HG03066 (cell line): ENCODE results near the gene PSRC1.

ENCODE experiments used
- ATAC-seq: cut with Tn5 transposase; IDR thresholded peaks from one replicate; pipeline ENCODE4 v1.9.1; 2021; ENCODE audit warnings: low read depth; ENCODE audit not compliant: unreplicated experiment

Gene PSRC1

DNA sequence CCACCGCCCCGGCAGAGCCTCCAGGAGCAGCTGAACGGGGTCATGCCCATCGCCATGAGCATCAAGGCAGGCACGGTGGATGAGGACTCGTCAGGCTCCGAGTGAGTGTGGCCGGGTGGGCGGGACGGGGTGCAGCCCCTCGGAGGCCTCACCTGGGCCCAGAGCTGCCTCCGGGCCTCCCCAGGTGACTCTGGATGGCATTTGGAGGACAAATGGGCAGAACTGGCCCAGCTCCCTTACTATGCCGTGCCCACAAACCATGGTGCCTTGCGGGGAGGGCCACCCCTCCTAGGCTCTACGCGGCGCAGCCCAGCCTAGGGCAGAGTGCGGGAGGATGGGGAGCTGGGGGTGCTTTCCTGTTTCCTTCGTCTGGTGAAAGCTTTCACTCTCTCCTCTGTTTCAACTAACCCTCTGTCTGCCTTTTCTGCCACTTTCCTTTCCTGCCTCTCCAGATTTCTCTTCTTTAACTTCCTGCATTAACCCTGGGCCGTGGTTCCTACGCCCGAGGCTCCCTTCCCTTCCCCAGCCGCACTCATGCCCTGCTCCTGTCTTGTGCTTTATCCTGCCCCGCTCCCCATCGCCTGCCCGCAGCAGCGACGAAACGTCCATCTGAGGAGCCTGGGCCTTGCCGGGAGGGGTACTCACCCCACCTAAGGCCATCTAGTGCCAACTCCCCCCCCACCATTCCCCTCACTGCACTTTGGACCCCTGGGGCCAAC, 9.2 kb downstream of the PSRC1 start:
- ATAC-seq, result no peak

DNA sequence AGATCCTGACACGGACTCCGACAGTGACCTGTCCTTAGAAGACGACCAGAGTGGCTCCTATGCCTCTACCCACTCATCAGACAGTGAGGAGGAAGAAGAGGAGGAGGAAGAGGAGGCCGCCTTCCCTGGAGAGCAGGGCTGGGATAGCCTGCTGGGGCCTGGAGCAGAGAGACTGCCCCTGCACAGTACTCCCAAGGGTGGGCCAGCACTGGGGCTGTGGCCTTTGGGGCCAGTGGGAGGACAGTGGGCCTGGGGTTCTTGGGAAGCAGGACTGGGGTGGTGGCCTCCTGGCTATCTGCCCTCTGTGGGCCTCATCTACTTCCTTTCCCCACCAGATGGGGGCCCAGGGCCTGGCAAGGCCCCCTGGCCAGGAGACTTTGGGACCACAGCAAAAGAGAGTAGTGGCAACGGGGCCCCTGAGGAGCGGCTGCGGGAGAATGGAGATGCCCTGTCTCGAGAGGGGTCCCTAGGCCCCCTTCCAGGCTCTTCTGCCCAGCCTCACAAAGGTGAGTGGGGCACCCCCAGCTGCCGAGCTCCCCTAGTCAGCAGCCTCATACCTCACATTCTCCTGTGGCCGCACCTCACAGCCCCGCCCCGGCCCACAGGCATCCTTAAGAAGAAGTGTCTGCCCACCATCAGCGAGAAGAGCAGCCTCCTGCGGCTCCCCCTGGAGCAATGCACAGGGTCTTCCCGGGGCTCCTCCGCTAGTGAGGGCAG, 10.0 kb downstream of the PSRC1 start:
- no peak for ATAC-seq

GRCh38 chr1:109272021-109272799, 10.7 kb downstream of the PSRC1 start:
- no peak for ATAC-seq

DNA sequence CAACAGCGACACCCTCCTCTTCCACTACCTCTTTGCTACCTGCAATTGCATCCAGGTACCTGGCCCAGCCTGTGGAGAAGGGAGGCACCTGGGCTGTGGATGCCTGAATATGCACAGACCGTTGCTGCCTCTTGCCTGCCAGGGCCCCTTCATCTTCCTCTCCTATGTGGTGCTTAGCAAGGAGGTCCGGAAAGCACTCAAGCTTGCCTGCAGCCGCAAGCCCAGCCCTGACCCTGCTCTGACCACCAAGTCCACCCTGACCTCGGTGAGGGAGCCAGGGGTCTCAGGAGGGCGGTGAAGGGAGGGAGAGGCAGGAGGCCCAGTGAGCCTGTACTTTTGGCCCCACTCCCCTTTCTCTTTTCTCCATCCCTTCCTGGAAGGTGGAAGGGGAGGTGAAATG, 11.5 kb downstream of the PSRC1 start:
- ATAC-seq, result no peak

GRCh38 chr1:109270623-109271317, 12.2 kb downstream of the PSRC1 start:
- no peak for ATAC-seq

GRCh38 chr1:109269981-109270622, 12.8 kb downstream of the PSRC1 start:
- no peak for ATAC-seq

DNA sequence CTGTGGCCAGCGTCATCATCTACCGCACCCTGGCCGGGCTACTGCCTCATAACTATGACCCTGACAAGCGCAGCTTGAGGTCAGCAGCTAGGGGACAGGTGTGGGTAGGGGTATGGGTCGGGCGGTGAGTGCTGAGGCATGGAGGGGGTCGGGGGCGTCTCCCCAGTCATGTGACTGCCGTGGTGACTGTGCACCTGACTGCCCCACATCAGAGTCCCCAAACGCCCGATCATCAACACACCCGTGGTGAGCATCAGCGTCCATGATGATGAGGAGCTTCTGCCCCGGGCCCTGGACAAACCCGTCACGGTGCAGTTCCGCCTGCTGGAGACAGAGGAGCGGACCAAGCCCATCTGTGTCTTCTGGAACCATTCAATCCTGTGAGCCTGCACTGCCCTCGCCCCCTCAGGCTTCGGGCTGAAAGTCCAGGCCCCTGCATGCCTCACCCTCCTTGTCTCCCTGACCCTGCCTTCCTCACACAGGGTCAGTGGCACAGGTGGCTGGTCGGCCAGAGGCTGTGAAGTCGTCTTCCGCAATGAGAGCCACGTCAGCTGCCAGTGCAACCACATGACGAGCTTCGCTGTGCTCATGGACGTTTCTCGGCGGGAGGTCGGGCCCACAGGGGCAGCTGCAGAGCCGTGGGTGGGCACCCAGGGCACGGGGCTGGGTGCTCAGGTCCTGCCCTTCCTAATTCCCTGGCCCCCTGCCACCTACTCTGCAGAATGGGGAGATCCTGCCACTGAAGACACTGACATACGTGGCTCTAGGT, 13.5 kb downstream of the PSRC1 start:
- no peak for ATAC-seq

GRCh38 chr1:109268431-109269211, 14.3 kb downstream of the PSRC1 start:
- ATAC-seq, result no peak

DNA sequence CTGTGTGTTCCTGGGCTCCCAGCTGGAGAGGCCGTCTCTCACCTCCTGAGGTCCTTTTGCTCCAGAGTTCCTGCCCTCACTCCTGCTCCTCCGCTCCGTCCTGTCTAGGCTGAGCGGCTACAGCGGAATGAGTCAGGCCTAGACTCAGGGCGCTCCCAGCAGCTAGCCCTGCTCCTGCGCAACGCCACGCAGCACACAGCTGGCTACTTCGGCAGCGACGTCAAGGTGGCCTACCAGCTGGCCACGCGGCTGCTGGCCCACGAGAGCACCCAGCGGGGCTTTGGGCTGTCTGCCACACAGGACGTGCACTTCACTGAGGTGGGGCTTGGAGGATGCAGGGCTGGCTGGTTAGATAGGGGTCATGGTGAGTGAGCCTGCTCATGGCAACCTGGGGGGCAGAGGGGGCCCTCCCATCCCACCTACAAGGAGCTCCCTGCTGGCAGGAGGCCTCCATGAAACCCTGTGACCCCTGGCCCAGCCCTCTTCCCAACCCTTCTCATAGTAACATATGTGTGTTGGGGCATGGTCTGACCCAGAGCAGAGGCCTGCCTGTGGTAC, 15.1 kb downstream of the PSRC1 start:
- ATAC-seq, result no peak

DNA sequence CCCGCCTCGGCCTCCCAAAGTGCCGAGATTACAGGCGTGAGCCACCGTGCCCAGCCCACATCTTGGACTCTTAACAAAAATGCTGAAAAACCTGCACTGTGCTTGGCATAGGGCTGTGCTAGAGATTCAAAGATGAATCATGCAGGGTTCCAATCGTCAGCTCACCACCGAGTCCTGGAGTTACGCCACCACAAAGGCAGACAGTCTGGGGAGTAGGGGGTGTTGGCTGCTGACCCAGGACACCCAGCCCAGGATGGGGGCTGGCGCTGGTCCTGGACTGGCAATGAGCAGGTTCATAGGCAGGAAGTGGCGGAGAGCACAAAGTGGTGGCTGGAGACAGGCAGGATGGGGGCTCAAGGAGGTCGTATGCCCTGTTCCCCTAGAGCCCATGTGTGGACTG, 16.0 kb downstream of the PSRC1 start:
- ATAC-seq, result no peak

DNA sequence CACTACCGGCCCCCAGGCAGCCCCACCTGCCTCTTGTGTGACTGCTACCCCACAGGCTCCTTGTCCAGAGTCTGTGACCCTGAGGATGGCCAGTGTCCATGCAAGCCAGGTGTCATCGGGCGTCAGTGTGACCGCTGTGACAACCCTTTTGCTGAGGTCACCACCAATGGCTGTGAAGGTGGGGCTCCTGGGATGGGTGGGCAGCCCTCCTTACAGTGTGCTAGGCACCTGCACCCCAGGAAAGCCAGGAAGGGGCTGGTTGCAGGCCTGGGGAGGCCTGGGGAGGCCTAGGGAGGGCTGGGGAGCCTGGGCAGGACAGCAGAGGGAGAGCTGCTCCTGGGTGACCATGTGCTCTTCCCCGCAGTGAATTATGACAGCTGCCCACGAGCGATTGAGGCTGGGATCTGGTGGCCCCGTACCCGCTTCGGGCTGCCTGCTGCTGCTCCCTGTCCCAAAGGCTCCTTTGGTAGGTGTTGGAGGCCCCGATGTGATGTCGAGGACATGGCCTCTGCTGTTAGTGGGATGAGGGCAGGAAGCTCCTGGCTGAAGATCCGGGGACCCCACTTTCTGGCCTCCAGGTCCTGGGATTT, 17.1 kb downstream of the PSRC1 start:
- no peak for ATAC-seq

DNA sequence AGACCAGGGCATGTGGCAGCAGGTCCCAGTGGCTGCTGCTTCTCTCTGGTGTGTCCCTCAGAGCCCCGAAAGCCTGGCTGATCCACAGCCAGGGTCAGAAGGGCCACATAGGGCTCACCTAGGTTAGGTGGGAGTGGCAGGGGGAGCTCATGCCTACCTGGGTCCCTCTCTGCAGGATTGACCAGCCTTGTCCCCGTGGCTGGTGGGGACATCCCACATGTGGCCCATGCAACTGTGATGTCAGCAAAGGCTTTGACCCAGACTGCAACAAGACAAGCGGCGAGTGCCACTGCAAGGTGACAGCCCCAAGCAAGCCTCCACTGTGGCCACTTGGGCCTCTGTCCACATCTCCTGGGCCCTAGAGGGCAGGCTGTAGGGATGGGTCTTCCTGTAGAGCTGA, 17.9 kb downstream of the PSRC1 start:
- no peak for ATAC-seq

- ATAC-seq, result no peak
These were observed 18.6 kb downstream of the PSRC1 start for GRCh38 chr1:109264379-109264755.

DNA sequence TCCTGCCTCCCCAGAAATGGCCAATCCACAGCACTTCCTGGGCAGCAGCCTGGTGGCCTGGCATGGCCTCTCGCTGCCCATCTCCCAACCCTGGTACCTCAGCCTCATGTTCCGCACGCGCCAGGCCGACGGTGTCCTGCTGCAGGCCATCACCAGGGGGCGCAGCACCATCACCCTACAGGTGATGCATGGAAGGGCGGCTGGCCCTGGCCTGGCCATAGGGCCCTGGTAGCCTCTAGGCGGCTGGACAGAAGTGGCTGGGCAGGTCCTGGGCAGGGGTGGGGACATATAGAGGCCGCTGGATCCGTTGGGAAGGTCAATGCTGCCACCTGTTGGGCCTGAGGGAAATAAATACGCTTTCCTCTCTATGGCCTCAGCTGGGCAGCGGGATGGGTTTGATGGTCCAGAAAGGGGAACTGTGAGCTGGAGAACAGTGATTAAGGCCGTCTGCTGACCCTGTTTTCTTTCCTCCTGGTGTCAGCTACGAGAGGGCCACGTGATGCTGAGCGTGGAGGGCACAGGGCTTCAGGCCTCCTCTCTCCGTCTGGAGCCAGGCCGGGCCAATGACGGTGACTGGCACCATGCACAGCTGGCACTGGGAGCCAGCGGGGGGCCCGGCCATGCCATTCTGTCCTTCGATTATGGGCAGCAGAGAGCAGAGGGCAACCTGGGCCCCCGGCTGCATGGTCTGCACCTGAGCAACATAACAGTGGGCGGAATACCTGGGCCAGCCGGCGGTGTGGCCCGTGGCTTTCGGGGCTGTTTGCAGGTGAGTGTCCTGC, 19.2 kb downstream of the PSRC1 start:
- ATAC-seq, result peak; percentile 55

DNA sequence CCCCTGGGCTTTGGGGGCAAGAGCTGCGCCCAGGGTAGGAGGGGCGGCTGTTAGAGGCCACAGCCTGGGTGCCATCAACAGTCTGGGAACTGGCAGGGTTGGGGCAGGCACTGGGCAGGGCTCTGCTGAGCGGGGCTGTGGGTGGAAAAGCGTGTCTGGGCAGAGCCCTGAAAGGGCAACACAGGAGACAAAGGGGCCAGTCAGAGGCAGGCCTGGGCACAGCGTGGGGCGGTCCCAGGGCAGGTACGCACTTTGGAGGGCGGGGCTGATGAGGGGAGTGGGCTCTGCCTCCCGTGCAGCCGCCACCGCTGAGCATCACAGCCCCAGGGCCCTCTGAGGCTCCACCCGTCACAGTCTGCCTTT, 19.7 kb downstream of the PSRC1 start:
- ATAC-seq, result no peak

DNA sequence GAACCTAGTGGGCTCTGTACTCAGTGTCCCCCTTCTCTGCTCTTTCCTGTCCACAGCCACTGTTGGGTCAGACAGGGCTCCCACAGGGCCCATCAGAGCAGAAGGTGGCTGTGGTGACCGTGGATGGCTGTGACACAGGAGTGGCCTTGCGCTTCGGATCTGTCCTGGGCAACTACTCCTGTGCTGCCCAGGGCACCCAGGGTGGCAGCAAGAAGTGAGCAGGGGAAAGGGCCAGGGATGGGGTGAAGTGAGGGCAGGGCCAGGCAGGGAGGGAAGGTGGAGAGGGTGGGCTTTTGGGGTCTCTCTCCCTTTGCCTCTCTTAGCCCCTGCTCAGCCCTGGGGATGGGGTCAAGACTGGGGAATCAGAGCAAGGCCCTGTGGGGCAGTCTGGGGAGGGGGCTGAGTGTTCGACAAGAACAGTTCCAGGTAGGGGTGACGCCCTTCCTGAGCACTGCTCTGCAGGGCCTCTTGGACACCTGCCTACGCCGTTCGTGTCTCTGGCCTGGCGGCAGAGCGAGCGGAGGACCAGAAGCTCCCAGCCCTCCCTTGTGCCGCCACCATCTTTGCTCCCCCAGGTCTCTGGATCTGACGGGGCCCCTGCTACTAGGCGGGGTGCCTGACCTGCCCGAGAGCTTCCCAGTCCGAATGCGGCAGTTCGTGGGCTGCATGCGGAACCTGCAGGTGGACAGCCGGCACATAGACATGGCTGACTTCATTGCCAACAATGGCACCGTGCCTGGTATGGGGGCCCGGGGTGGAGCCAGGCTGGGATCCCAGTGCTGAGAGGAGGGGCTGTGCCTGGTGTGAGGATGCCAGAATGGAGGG, 20.5 kb downstream of the PSRC1 start:
- no peak for ATAC-seq

DNA sequence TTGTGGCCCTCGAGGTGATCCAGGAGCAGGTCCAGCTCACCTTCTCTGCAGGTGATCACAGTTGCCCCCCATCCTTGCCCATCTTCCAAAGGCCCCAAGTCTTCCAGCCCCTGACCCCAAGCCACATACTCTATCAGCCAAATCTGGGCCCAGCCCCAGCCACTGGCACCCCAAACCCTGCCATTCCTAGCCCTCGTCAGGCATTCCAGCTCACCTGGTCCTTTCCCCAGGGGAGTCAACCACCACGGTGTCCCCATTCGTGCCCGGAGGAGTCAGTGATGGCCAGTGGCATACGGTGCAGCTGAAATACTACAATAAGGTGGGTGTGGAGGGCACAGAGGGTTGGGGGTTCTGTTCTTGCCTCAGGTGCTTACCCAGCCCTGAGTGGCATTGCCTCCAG, 21.4 kb downstream of the PSRC1 start:
- no peak for ATAC-seq
